ENCODE measurements around the gene CEP112. TPM values are rescaled to one million over a fixed set of nuclear protein-coding genes. Genes with fewer than 3 reads are reported as not detected.

CEP112 gene
- total and polyA plus RNA-seq, 9 of the 15 experiments (the other 6 are each of a cell fraction or from before 2014, with no cell fraction given): 0.84 TPM; not detected in 8

DNA sequence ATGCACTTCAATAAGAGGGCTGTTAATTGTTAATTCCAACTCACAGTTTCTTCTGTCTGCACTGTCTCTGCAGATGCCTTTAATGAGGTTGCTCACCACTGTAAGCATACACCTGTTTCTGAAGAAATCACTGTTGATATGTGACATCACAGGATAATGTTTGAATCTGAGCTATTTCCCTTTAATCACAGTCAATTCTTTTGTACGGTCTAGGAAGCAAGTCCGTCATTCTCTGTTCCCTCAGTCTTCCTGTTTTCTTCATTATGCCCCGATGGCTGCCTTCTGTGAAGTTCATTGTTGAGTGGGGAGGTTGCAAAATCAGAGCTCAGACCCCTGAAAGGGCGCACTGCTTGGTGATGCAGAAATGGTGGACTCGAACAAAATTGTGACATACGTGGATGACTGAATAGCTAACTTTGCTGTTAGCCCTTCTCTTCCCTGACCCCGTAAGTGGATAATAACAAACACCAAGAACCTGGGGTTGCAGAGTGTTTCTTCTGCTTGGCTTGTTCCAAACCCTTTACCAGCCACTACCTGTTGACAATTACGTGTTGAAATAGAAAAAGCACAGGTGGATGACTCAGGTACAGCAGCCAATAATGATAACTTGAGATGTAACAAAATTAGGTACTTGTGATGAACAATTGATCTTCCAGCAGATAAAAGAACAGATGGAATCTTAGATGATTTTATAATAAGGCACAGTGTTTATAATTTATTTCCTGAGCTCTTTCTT, 558.6 kb downstream of the CEP112 start:
- Histone ChIP-seq H3K9ac (ENCODE audit: insufficient read depth in 1 of 2, low read depth in 2 of 2, low read length in 2 of 2) (no peak overlapping the region), H3K4me2 (ENCODE audit: insufficient read depth, low read length) (no peak overlapping the region), H3K27me3 (ENCODE audit: control insufficient read depth in 2 of 2, insufficient read depth in 2 of 2, low read length in 2 of 2) (peaks cover 9 to 15% of the 10 kb centered on the region in 2 experiments; a peak in 3 of 5 replicates), H3K4me3 (no peak overlapping the region), H3K9me1 (ENCODE audit: control insufficient read depth, insufficient read depth, low read length) (no peaks in the 10 kb centered on the region), H3K4me1 (replicated peaks in 1 of 2; ENCODE audit: control insufficient read depth in 2 of 2, insufficient read depth in 2 of 2, low read length in 2 of 2) (no peaks in the 10 kb centered on the region), H4K20me1 (replicated peaks; ENCODE audit: control insufficient read depth, insufficient read depth, low read length) (no peaks in the 10 kb centered on the region), H2AFZ (ENCODE audit: low read depth, low read length) (no peak overlapping the region), H3K36me3 (ENCODE audit: control insufficient read depth, insufficient read depth, low read length) (no peaks in the 10 kb centered on the region), H3K27ac (ENCODE audit: extremely low read depth, low read depth, low read length) (no peak overlapping the region), H3K79me2 (ENCODE audit: control insufficient read depth, insufficient read depth, low read length) (no peaks in the 10 kb centered on the region), H3K9me3 (replicated peaks; ENCODE audit: control insufficient read depth, insufficient read depth, low read depth, low read length) (no peaks in the 10 kb centered on the region)
- FAIRE-seq: no peak
- no peak for ATAC-seq
- WGBS (ENCODE audit: insufficient coverage, low coverage, missing lambda C conversion rate): 1% methylated on average over 8 of the region's 8 CpGs
- BruUV-seq (replicated peaks): no TSS peak
- ChIA-PET CTCF (ENCODE audit: low intra/inter-chr PET ratio) (no interaction called here), POLR2A (interaction anchor here (0.5 to 0.9 kb wide), 2 partner anchors 11 to 198 kb away, joined by 3 read pairs; no protein-coding TSS in a partner anchor)
- in situ Hi-C loops (cut with MboI) (no loop called here), intact Hi-C loops (cut with micrococcal nuclease) (no loop called here)
- DNase-seq (ENCODE audit: extremely low read depth in 1 of 4, low spot score in 3 of 4): no peak
- TF ChIP-seq NFRKB (IDR thresholded peaks at IDR 0.05; ENCODE audit: low read depth) (no peak), TEAD4 (IDR thresholded peaks at IDR 0.05; ENCODE audit: low read length) (no peak), TEAD4 (CRISPR knock-in tag; IDR thresholded peaks at IDR 0.05; ENCODE audit: borderline replicate concordance) (no peak), E4F1 (CRISPR knock-in tag; IDR thresholded peaks at IDR 0.05; ENCODE audit: borderline replicate concordance) (no peak), JUNB (CRISPR knock-in tag; conservative IDR thresholded peaks at IDR 0.05) (no peak), NFIC (IDR thresholded peaks at IDR 0.05) (no peak), ZNF253 (CRISPR knock-in tag; conservative IDR thresholded peaks at IDR 0.05) (no peak), POLR3A (IDR thresholded peaks at IDR 0.05; ENCODE audit: borderline replicate concordance, extremely low read depth, insufficient read depth, insufficient read length) (no peak), PRPF4 (IDR thresholded peaks at IDR 0.05; ENCODE audit: insufficient read depth, low read depth, low read length, poor library complexity, severe bottlenecking) (no peak), NONO (IDR thresholded peaks at IDR 0.05; ENCODE audit: low read depth in 2 of 2, low read length in 1 of 2) (no peak), ZNF324 (CRISPR knock-in tag; IDR thresholded peaks at IDR 0.05) (no peak), GTF2A2 (tag; IDR thresholded peaks at IDR 0.05) (no peak), MYNN (IDR thresholded peaks at IDR 0.05) (no peak), MYNN (CRISPR knock-in tag; IDR thresholded peaks at IDR 0.05) (no peak)
- TF ChIP-seq, protein P1, sequence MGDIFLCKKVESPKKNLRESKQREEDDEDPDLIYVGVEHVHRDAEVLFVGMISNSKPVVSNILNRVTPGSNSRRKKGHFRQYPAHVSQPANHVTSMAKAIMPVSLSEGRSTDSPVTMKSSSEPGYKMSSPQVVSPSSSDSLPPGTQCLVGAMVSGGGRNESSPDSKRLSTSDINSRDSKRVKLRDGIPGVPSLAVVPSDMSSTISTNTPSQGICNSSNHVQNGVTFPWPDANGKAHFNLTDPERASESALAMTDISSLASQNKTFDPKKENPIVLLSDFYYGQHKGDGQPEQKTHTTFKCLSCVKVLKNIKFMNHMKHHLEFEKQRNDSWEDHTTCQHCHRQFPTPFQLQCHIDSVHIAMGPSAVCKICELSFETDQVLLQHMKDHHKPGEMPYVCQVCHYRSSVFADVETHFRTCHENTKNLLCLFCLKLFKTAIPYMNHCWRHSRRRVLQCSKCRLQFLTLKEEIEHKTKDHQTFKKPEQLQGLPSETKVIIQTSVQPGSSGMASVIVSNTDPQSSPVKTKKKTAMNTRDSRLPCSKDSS (IDR thresholded peaks at IDR 0.05; ENCODE audit: low read depth, partially characterized antibody): no peak
